Neural progenitor cell (in vitro differentiated cells): ENCODE measurements around the gene DCAF8L2.

Experiments used
- CTCF ChIP-seq: fragments of 200-600 bp; sonication (generic); IDR thresholded peaks from 2 replicates; pipeline ENCODE4 v1.5.1; 2017; ENCODE audit warnings: antibody characterized with exemption, mild to moderate bottlenecking
- EZH2 ChIP-seq: fragments of 200-600 bp; sonication (generic); IDR thresholded peaks from 2 replicates; pipeline ENCODE4 v1.6.1; 2017; ENCODE audit warnings: antibody characterized with exemption, mild to moderate bottlenecking, moderate library complexity
- EZH2phosphoT487 ChIP-seq: fragments of 200-600 bp; sonication (generic); IDR thresholded peaks from 2 replicates; pipeline ENCODE4 v1.6.1; 2017; ENCODE audit warnings: antibody characterized with exemption

- TF ChIP-seq CTCF (no peak), EZH2 (no peak), EZH2phosphoT487 (no peak)
Observed at GRCh38 chrX:27571164-27571563, 19.0 kb upstream of the DCAF8L2 start.
